Measurements from ENCODE around the gene SEMA3D.

SEMA3D gene

GRCh38 chr7:85159003-85159402, 27.9 kb downstream of the SEMA3D start:
- H3K4me1 ChIP-seq (ENCODE audit: insufficient read depth, insufficient read length), result no peaks in the 10 kb centered on the region
- TF ChIP-seq ZNF274 (IDR thresholded peaks at IDR 0.05; ENCODE audit: low read depth, low read length), result no peak
- TF ChIP-seq SUZ12 (IDR thresholded peaks at IDR 0.05; ENCODE audit: extremely low read depth, insufficient read depth, insufficient read length), result no peak
- no peak for TF ChIP-seq YY1 (IDR thresholded peaks at IDR 0.05; ENCODE audit: insufficient read depth, insufficient read length)
- no peak overlapping the region for H3K9ac ChIP-seq (ENCODE audit: insufficient read length, low read depth)
- no peak overlapping the region for H3K4me3 ChIP-seq (ENCODE audit: insufficient read length, low read depth)
- no peaks in the 10 kb centered on the region; the same call in 1 of the 2 replicates for H3K9me3 ChIP-seq (ENCODE audit: insufficient read depth, low read length)
- no peaks in the 10 kb centered on the region for H3K36me3 ChIP-seq (ENCODE audit: insufficient read depth, insufficient read length, low read length)
- no peak for DNase-seq (ENCODE audit: low read depth, low spot score)
- no peaks in the 10 kb centered on the region for H3K27me3 ChIP-seq (ENCODE audit: insufficient read depth, insufficient read length)

DNA sequence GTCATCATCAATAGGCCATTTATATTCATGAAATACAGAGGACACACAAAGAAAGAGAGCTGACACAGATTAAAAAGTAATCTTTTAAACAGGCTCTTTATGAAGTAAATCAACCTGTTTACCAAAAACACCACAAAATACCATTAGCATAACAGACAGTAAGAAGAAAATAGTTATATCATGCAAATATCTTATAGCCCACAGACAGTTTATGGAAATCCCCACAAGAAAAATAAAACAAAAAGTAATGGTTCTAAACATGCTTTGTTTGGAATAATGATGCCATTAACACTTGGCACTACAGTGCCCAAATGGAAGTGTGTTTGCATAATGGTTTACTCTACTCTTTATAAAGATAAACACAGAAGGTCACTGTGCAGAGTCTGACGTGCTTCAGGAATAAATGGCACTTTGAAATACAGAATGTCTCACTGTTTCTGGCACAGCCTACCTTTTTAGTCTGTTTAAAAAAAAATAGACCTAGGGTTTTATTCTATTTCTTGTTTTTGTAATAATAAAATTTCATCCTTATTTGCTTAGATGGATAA, 30.1 kb downstream of the SEMA3D start:
- Histone ChIP-seq H3K9me3 (ENCODE audit: insufficient read depth, low read length) (no peaks in the 10 kb centered on the region; the same call in 1 of the 2 replicates), H3K4me3 (ENCODE audit: insufficient read length, low read depth) (no peak overlapping the region), H3K4me1 (ENCODE audit: insufficient read depth, insufficient read length) (no peaks in the 10 kb centered on the region), H3K9ac (ENCODE audit: insufficient read length, low read depth) (no peak overlapping the region), H3K36me3 (ENCODE audit: insufficient read depth, insufficient read length, low read length) (no peaks in the 10 kb centered on the region), H3K27me3 (ENCODE audit: insufficient read depth, insufficient read length) (no peaks in the 10 kb centered on the region)
- no peak for DNase-seq (ENCODE audit: low read depth, low spot score)
- TF ChIP-seq SUZ12 (IDR thresholded peaks at IDR 0.05; ENCODE audit: extremely low read depth, insufficient read depth, insufficient read length), result no peak
- TF ChIP-seq YY1 (IDR thresholded peaks at IDR 0.05; ENCODE audit: insufficient read depth, insufficient read length), result no peak

DNA sequence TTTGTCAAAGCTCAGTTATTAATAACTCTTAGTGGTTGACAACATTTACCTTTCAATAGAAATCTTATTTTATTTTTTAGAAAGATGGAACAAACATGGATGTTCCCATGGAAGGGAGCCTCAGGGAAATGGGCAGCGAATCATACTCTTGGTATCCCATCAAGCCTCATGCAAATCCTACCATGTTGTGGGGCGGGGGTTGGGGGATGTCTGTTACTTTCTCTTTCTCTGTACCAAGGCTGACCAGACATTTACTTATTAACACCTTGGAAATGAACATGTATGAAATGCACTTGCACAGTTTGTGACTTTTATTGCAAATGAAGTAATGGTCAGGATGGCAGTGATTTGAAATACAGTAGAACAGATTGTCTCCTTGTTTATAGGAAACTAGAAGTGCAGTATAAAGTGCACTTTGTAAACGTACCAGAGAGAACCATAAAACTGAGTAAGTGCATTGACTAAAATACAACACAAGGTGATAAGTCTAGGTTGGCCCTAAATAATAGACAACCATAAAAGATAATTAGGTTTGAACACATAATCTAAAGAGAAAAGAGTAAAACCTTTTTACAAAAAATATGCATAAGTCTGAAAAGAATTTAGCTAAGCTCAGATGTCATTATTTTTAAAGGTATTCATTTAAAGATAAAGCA, 32.4 kb downstream of the SEMA3D start:
- Histone ChIP-seq H3K9me3 (ENCODE audit: insufficient read depth, low read length) (no peaks in the 10 kb centered on the region; the same call in 1 of the 2 replicates), H3K9ac (ENCODE audit: insufficient read length, low read depth) (no peak overlapping the region), H3K36me3 (ENCODE audit: insufficient read depth, insufficient read length, low read length) (no peaks in the 10 kb centered on the region), H3K4me3 (ENCODE audit: insufficient read length, low read depth) (no peak overlapping the region), H3K4me1 (ENCODE audit: insufficient read depth, insufficient read length) (no peaks in the 10 kb centered on the region), H3K27me3 (ENCODE audit: insufficient read depth, insufficient read length) (no peaks in the 10 kb centered on the region)
- DNase-seq (ENCODE audit: low read depth, low spot score), result no peak
- TF ChIP-seq SUZ12 (IDR thresholded peaks at IDR 0.05; ENCODE audit: extremely low read depth, insufficient read depth, insufficient read length) (no peak), ZNF274 (IDR thresholded peaks at IDR 0.05; ENCODE audit: low read depth, low read length) (no peak), YY1 (IDR thresholded peaks at IDR 0.05; ENCODE audit: insufficient read depth, insufficient read length) (no peak)

GRCh38 chr7:85153715-85154114, 33.1 kb downstream of the SEMA3D start:
- DNase-seq (ENCODE audit: low read depth, low spot score), result no peak
- Histone ChIP-seq H3K9ac (ENCODE audit: insufficient read length, low read depth) (no peak overlapping the region), H3K4me1 (ENCODE audit: insufficient read depth, insufficient read length) (no peaks in the 10 kb centered on the region), H3K27me3 (ENCODE audit: insufficient read depth, insufficient read length) (no peaks in the 10 kb centered on the region), H3K4me3 (ENCODE audit: insufficient read length, low read depth) (no peak overlapping the region), H3K36me3 (ENCODE audit: insufficient read depth, insufficient read length, low read length) (no peaks in the 10 kb centered on the region), H3K9me3 (ENCODE audit: insufficient read depth, low read length) (no peaks in the 10 kb centered on the region; the same call in 1 of the 2 replicates)
- no peak for TF ChIP-seq ZNF274 (IDR thresholded peaks at IDR 0.05; ENCODE audit: low read depth, low read length)
- TF ChIP-seq YY1 (IDR thresholded peaks at IDR 0.05; ENCODE audit: insufficient read depth, insufficient read length), result no peak
- no peak for TF ChIP-seq SUZ12 (IDR thresholded peaks at IDR 0.05; ENCODE audit: extremely low read depth, insufficient read depth, insufficient read length)

GRCh38 chr7:85150624-85151023, 36.2 kb downstream of the SEMA3D start:
- Histone ChIP-seq H3K9ac (ENCODE audit: insufficient read length, low read depth) (no peak overlapping the region), H3K36me3 (ENCODE audit: insufficient read depth, insufficient read length, low read length) (no peaks in the 10 kb centered on the region), H3K27me3 (ENCODE audit: insufficient read depth, insufficient read length) (no peaks in the 10 kb centered on the region), H3K9me3 (ENCODE audit: insufficient read depth, low read length) (no peaks in the 10 kb centered on the region), H3K4me3 (ENCODE audit: insufficient read length, low read depth) (no peak overlapping the region), H3K4me1 (ENCODE audit: insufficient read depth, insufficient read length) (no peaks in the 10 kb centered on the region)
- DNase-seq (ENCODE audit: low read depth, low spot score), result no peak
- no peak for TF ChIP-seq ZNF274 (IDR thresholded peaks at IDR 0.05; ENCODE audit: low read depth, low read length)
- no peak for TF ChIP-seq YY1 (IDR thresholded peaks at IDR 0.05; ENCODE audit: insufficient read depth, insufficient read length)
- no peak for TF ChIP-seq SUZ12 (IDR thresholded peaks at IDR 0.05; ENCODE audit: extremely low read depth, insufficient read depth, insufficient read length)

DNA sequence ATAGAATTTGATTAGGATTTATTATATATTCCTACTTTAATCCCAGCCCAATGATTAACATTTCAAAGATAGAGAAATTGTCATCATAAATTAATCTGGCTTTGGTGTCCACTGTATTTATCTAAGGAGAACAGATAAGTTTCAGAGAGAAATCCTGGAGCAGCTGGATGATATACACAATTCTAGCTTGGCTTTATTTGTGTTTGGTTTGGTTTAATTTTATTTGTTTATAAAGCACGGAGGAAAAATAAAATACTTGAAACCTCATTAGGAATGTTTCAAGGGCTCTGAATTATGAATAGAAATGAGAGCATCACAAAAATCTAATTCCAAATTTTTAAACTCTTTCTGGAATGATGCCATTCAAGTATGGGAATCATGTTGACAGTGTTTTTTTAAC, 42.1 kb downstream of the SEMA3D start:
- no peaks in the 10 kb centered on the region for H3K36me3 ChIP-seq (ENCODE audit: insufficient read depth, insufficient read length, low read length)
- H3K4me1 ChIP-seq (ENCODE audit: insufficient read depth, insufficient read length), result no peaks in the 10 kb centered on the region
- no peak for DNase-seq (ENCODE audit: low read depth, low spot score)
- no peak overlapping the region for H3K4me3 ChIP-seq (ENCODE audit: insufficient read length, low read depth)
- no peak overlapping the region for H3K9ac ChIP-seq (ENCODE audit: insufficient read length, low read depth)
- no peaks in the 10 kb centered on the region for H3K27me3 ChIP-seq (ENCODE audit: insufficient read depth, insufficient read length)
- H3K9me3 ChIP-seq (ENCODE audit: insufficient read depth, low read length), result no peaks in the 10 kb centered on the region
- no peak for TF ChIP-seq ZNF274 (IDR thresholded peaks at IDR 0.05; ENCODE audit: low read depth, low read length)
- TF ChIP-seq SUZ12 (IDR thresholded peaks at IDR 0.05; ENCODE audit: extremely low read depth, insufficient read depth, insufficient read length), result no peak
- no peak for TF ChIP-seq YY1 (IDR thresholded peaks at IDR 0.05; ENCODE audit: insufficient read depth, insufficient read length)

GRCh38 chr7:85135977-85136376, 50.9 kb downstream of the SEMA3D start:
- no peak for DNase-seq (ENCODE audit: low read depth, low spot score)

More at GRCh38 chr7:85135977-85136376, 50.9 kb downstream of the SEMA3D start:
- Histone ChIP-seq H3K4me3 (ENCODE audit: insufficient read length, low read depth) (no peak overlapping the region), H3K36me3 (ENCODE audit: insufficient read depth, insufficient read length, low read length) (no peaks in the 10 kb centered on the region), H3K4me1 (ENCODE audit: insufficient read depth, insufficient read length) (no peaks in the 10 kb centered on the region), H3K9ac (ENCODE audit: insufficient read length, low read depth) (no peak overlapping the region), H3K27me3 (ENCODE audit: insufficient read depth, insufficient read length) (no peaks in the 10 kb centered on the region), H3K9me3 (ENCODE audit: insufficient read depth, low read length) (no peaks in the 10 kb centered on the region)
- TF ChIP-seq ZNF274 (IDR thresholded peaks at IDR 0.05; ENCODE audit: low read depth, low read length), result no peak
- no peak for TF ChIP-seq YY1 (IDR thresholded peaks at IDR 0.05; ENCODE audit: insufficient read depth, insufficient read length)
- TF ChIP-seq SUZ12 (IDR thresholded peaks at IDR 0.05; ENCODE audit: extremely low read depth, insufficient read depth, insufficient read length), result no peak
